ENCODE results near the gene ARID1B. TPM values are rescaled to one million over a fixed set of nuclear protein-coding genes. Genes with fewer than 3 reads are reported as not detected.

The ARID1B gene
- total RNA-seq, 1 experiment from 2014 or later: 35.6 TPM

DNA sequence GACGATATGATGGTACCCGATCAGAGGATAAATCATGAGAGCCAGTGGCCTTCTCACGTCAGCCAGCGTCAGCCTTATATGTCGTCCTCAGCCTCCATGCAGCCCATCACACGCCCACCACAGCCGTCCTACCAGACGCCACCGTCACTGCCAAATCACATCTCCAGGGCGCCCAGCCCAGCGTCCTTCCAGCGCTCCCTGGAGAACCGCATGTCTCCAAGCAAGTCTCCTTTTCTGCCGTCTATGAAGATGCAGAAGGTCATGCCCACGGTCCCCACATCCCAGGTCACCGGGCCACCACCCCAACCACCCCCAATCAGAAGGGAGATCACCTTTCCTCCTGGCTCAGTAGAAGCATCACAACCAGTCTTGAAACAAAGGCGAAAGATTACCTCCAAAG, 423.9 kb downstream of the ARID1B start:
- ChIA-PET CTCF (no interaction called here), POLR2A (no interaction called here), RAD21 (ENCODE audit: low non-redundant PET in 1 of 2, low total read pairs in 2 of 2, uncharacterized antibody in 2 of 2, unreplicated experiment in 2 of 2) (no interaction called here)
- BruUV-seq (replicated peaks): no TSS peak
- H3K27ac ChIP-seq (ENCODE audit: low read depth, low read length): no peak overlapping the region
- H3K4me3 ChIP-seq (replicated peaks in 1 of 2; ENCODE audit: low read depth in 1 of 2, low read length in 2 of 2): no peak overlapping the region
- no peaks in the 10 kb centered on the region for H3K9me3 ChIP-seq (ENCODE audit: control insufficient read depth in 1 of 2, insufficient read depth in 1 of 2, low read depth in 1 of 2, low read length in 2 of 2)
- no peaks in the 10 kb centered on the region for H4K20me1 ChIP-seq (ENCODE audit: insufficient read depth)
- H2AFZ ChIP-seq (ENCODE audit: low read depth, low read length, poor library complexity, severe bottlenecking): no peak overlapping the region
- H3K27me3 ChIP-seq (ENCODE audit: insufficient read depth, low read length): no peaks in the 10 kb centered on the region
- H3K79me2 ChIP-seq (ENCODE audit: insufficient read depth, low read length): no peaks in the 10 kb centered on the region
- H3K9ac ChIP-seq (ENCODE audit: low read length): no peak overlapping the region
- DNase-seq (ENCODE audit: low read depth, low spot score): no peak
- no peaks in the 10 kb centered on the region; a peak in 1 of 4 replicates for H3K36me3 ChIP-seq (ENCODE audit: control insufficient read depth in 1 of 2, insufficient read depth in 2 of 2, low read length in 2 of 2)
- intact Hi-C loops (cut with micrococcal nuclease): no loop called here
- no peaks in the 10 kb centered on the region for H3K9me2 ChIP-seq (ENCODE audit: insufficient read depth)
- no peaks in the 10 kb centered on the region for H3K4me1 ChIP-seq (ENCODE audit: control insufficient read depth in 1 of 2, insufficient read depth in 2 of 2, low read length in 2 of 2)
- TF ChIP-seq ZFX (IDR thresholded peaks at IDR 0.05) (no peak), CBX3 (IDR thresholded peaks at IDR 0.05; ENCODE audit: low read depth) (no peak), SP1 (IDR thresholded peaks at IDR 0.05; ENCODE audit: low read depth) (no peak), CEBPB (IDR thresholded peaks at IDR 0.05; ENCODE audit: low read depth) (no peak), RAD21 (IDR thresholded peaks at IDR 0.05; ENCODE audit: low read depth) (no peak), SIN3A (IDR thresholded peaks at IDR 0.05; ENCODE audit: low read depth) (no peak), YY1 (IDR thresholded peaks at IDR 0.05; ENCODE audit: extremely low read depth, insufficient replicate concordance, low read depth, low read length) (no peak)
- TF ChIP-seq, protein P1, sequence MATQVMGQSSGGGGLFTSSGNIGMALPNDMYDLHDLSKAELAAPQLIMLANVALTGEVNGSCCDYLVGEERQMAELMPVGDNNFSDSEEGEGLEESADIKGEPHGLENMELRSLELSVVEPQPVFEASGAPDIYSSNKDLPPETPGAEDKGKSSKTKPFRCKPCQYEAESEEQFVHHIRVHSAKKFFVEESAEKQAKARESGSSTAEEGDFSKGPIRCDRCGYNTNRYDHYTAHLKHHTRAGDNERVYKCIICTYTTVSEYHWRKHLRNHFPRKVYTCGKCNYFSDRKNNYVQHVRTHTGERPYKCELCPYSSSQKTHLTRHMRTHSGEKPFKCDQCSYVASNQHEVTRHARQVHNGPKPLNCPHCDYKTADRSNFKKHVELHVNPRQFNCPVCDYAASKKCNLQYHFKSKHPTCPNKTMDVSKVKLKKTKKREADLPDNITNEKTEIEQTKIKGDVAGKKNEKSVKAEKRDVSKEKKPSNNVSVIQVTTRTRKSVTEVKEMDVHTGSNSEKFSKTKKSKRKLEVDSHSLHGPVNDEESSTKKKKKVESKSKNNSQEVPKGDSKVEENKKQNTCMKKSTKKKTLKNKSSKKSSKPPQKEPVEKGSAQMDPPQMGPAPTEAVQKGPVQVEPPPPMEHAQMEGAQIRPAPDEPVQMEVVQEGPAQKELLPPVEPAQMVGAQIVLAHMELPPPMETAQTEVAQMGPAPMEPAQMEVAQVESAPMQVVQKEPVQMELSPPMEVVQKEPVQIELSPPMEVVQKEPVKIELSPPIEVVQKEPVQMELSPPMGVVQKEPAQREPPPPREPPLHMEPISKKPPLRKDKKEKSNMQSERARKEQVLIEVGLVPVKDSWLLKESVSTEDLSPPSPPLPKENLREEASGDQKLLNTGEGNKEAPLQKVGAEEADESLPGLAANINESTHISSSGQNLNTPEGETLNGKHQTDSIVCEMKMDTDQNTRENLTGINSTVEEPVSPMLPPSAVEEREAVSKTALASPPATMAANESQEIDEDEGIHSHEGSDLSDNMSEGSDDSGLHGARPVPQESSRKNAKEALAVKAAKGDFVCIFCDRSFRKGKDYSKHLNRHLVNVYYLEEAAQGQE (IDR thresholded peaks at IDR 0.05; ENCODE audit: low read depth): no peak
- no peak for ATAC-seq
- H3K4me2 ChIP-seq (ENCODE audit: low read length): no peak overlapping the region

GRCh38 chr6:157203312-157203744, 426.1 kb downstream of the ARID1B start:
- no peak for TF ChIP-seq SP1 (IDR thresholded peaks at IDR 0.05; ENCODE audit: low read depth)
- no peak for TF ChIP-seq SRF (IDR thresholded peaks at IDR 0.05; ENCODE audit: low read depth)
- TF ChIP-seq MAX (IDR thresholded peaks at IDR 0.05): no peak
- TF ChIP-seq EZH2 (IDR thresholded peaks at IDR 0.05): no peak
- TF ChIP-seq FOSL1 (IDR thresholded peaks at IDR 0.05; ENCODE audit: low read depth): no peak
- no peak for TF ChIP-seq ATF3 (IDR thresholded peaks at IDR 0.05)
- TF ChIP-seq CEBPB (IDR thresholded peaks at IDR 0.05; ENCODE audit: low read depth): no peak
- no peak overlapping the region for H3K4me3 ChIP-seq (replicated peaks in 1 of 2; ENCODE audit: low read depth in 1 of 2, low read length in 2 of 2)
- intact Hi-C loops (cut with micrococcal nuclease): no loop called here
- H3K4me1 ChIP-seq (ENCODE audit: control insufficient read depth in 1 of 2, insufficient read depth in 2 of 2, low read length in 2 of 2): no peaks in the 10 kb centered on the region
- no peaks in the 10 kb centered on the region for H3K36me3 ChIP-seq (ENCODE audit: control insufficient read depth in 1 of 2, insufficient read depth in 2 of 2, low read length in 2 of 2)
- no peaks in the 10 kb centered on the region for H3K79me2 ChIP-seq (ENCODE audit: insufficient read depth, low read length)
- ATAC-seq (no peak), DNase-seq (ENCODE audit: low read depth, low spot score) (no peak)
- H3K27ac ChIP-seq (ENCODE audit: low read depth, low read length): no peak overlapping the region
- ChIA-PET POLR2A (no interaction called here), RAD21 (ENCODE audit: low non-redundant PET in 1 of 2, low total read pairs in 2 of 2, uncharacterized antibody in 2 of 2, unreplicated experiment in 2 of 2) (no interaction called here), CTCF (no interaction called here)
- no peaks in the 10 kb centered on the region for H3K9me2 ChIP-seq (ENCODE audit: insufficient read depth)
- H3K4me2 ChIP-seq (ENCODE audit: low read length): no peak overlapping the region
- BruUV-seq (replicated peaks): no TSS peak
- H3K27me3 ChIP-seq (ENCODE audit: insufficient read depth, low read length): no peaks in the 10 kb centered on the region
- H2AFZ ChIP-seq (ENCODE audit: low read depth, low read length, poor library complexity, severe bottlenecking): no peak overlapping the region
- no peak overlapping the region for H3K9ac ChIP-seq (ENCODE audit: low read length)
- no peaks in the 10 kb centered on the region for H4K20me1 ChIP-seq (ENCODE audit: insufficient read depth)
- H3K9me3 ChIP-seq (ENCODE audit: control insufficient read depth in 1 of 2, insufficient read depth in 1 of 2, low read depth in 1 of 2, low read length in 2 of 2): no peaks in the 10 kb centered on the region
